Measurements from ENCODE around the gene TNFSF13. TPM values are rescaled to one million over a fixed set of nuclear protein-coding genes. Genes with fewer than 3 reads are reported as not detected.

The TNFSF13 gene
- total RNA-seq, 1 experiment from 2014 or later, result 15.6 TPM

- DNase-seq (ENCODE audit: low spot score), result no peak
These were observed 5.9 kb upstream of the TNFSF13 start for GRCh38 chr17:7552621-7553051.

- DNase-seq (ENCODE audit: low spot score), result no peak
These were observed 5.2 kb upstream of the TNFSF13 start for GRCh38 chr17:7553356-7553755.

- DNase-seq (ENCODE audit: low spot score), result no peak
These were observed 3.1 kb upstream of the TNFSF13 start for GRCh38 chr17:7555320-7555948.

GRCh38 chr17:7556627-7557026 is 1.9 kb upstream of the TNFSF13 start:
- DNase-seq (ENCODE audit: low spot score), result no peak

GRCh38 chr17:7557147-7557764 is 1.3 kb upstream of the TNFSF13 start:
- DNase-seq (ENCODE audit: low spot score), result no peak

GRCh38 chr17:7557775-7558543 is 591 bp upstream of the TNFSF13 start:
- DNase-seq (ENCODE audit: low spot score), result peak; percentile 77

GRCh38 chr17:7559320-7560171 is 996 bp downstream of the TNFSF13 start:
- DNase-seq (ENCODE audit: low spot score), result no peak

- peak; percentile 63 for DNase-seq (ENCODE audit: low spot score)
These were observed 1.9 kb downstream of the TNFSF13 start for GRCh38 chr17:7560172-7561027.

- DNase-seq (ENCODE audit: low spot score), result peak; percentile 84
These were observed 2.6 kb downstream of the TNFSF13 start for GRCh38 chr17:7561028-7561575.

GRCh38 chr17:7561589-7562207 is 3.1 kb downstream of the TNFSF13 start, which contains the start of gene SENP3:
SENP3 (plus strand) TSS chr17:7561919; CDS start chr17:7563077, 1,158 bp downstream.
- DNase-seq (ENCODE audit: low spot score), result peak; percentile 80

- no peak for DNase-seq (ENCODE audit: low spot score)
These were observed 3.7 kb downstream of the TNFSF13 start for GRCh38 chr17:7562208-7562605.

GRCh38 chr17:7563115-7563869 is 4.7 kb downstream of the TNFSF13 start:
- DNase-seq (ENCODE audit: low spot score), result no peak

GRCh38 chr17:7569571-7569970 is 11.0 kb downstream of the TNFSF13 start:
- no peak for DNase-seq (ENCODE audit: low spot score)

GRCh38 chr17:7570351-7570750 is 11.8 kb downstream of the TNFSF13 start:
- DNase-seq (ENCODE audit: low spot score), result no peak

- no peak for DNase-seq (ENCODE audit: low spot score)
These were observed 13.7 kb downstream of the TNFSF13 start for GRCh38 chr17:7572338-7572587.

GRCh38 chr17:7572588-7573323 is 14.2 kb downstream of the TNFSF13 start:
- DNase-seq (ENCODE audit: low spot score), result peak; percentile 97

- DNase-seq (ENCODE audit: low spot score), result peak; percentile 65
These were observed 15.0 kb downstream of the TNFSF13 start for GRCh38 chr17:7573324-7574080.

Measured in HT-29 (cell line).